ENCODE results near the gene PHKA2.
A peak's percentile ranks its signal among the peaks of the same experiment; 100 is the strongest.
"Not testable (repeated sequence)": the region's sequence is repeated elsewhere in the genome, so short reads cannot be mapped to it uniquely, and the experiment has no call there.

Gene PHKA2

GRCh38 chrX:18886344-18887161 lies 97.4 kb downstream of the PHKA2 start:
- DNase-seq = peak; percentile 60 to 72 (median 63)

GRCh38 chrX:18886005-18886343 lies 97.9 kb downstream of the PHKA2 start:
- no peak for DNase-seq

- DNase-seq = peak in 1 of 3 donors; percentile 15
These were observed 98.4 kb downstream of the PHKA2 start for GRCh38 chrX:18885328-18886004.

- no peak for DNase-seq
These were observed 99.0 kb downstream of the PHKA2 start for GRCh38 chrX:18884916-18885315.

- no peak for DNase-seq
These were observed 99.8 kb downstream of the PHKA2 start for GRCh38 chrX:18883961-18884765.

- DNase-seq = no peak
These were observed 100.5 kb downstream of the PHKA2 start for GRCh38 chrX:18883234-18883960.

GRCh38 chrX:18879144-18879543 lies 104.8 kb downstream of the PHKA2 start:
- DNase-seq = no peak

GRCh38 chrX:18877469-18877868 lies 106.4 kb downstream of the PHKA2 start:
- no peak for DNase-seq

GRCh38 chrX:18875256-18875878 lies 108.5 kb downstream of the PHKA2 start:
- no peak for DNase-seq

- no peak for DNase-seq
These were observed 109.2 kb downstream of the PHKA2 start for GRCh38 chrX:18874560-18875255.

GRCh38 chrX:18873836-18874235 lies 110.1 kb downstream of the PHKA2 start:
- DNase-seq = no peak

- peak in 2 of 3 donors; percentile 24 to 41 for DNase-seq
These were observed 110.6 kb downstream of the PHKA2 start for GRCh38 chrX:18873189-18873791.

GRCh38 chrX:18872621-18873020 lies 111.3 kb downstream of the PHKA2 start:
- no peak for DNase-seq

- no peak for DNase-seq
These were observed 111.9 kb downstream of the PHKA2 start for GRCh38 chrX:18871970-18872369.

GRCh38 chrX:18871161-18871890 lies 112.6 kb downstream of the PHKA2 start:
- no peak for DNase-seq

GRCh38 chrX:18864390-18864920 lies 119.5 kb downstream of the PHKA2 start:
- DNase-seq = no peak

GRCh38 chrX:18861511-18861910 lies 122.4 kb downstream of the PHKA2 start:
- no peak for DNase-seq

- peak in 1 of 3 donors; percentile 18 for DNase-seq
These were observed 127.3 kb downstream of the PHKA2 start for GRCh38 chrX:18856645-18856997.

GRCh38 chrX:18855919-18856644 lies 127.8 kb downstream of the PHKA2 start:
- DNase-seq = peak; percentile 35 to 63 (median 53)

GRCh38 chrX:18847901-18848300 lies 136.0 kb downstream of the PHKA2 start:
- not testable (repeated sequence) for DNase-seq
